Body of pancreas (tissue), 4 donors: Measurements from ENCODE around the gene BARX2.

Source experiments
- CTCF ChIP-seq, 7 experiments: fragments of 450-650 bp in 4 of 7; fragments of 200-600 bp in 3 of 7; sonication (generic) in 3 of 7; IDR thresholded peaks; one replicate each; pipeline ENCODE4 v1.5.1; 2016 to 2019; ENCODE audit warnings: antibody characterized with exemption in 7 of 7
- POLR2A ChIP-seq, 3 donors: fragments of 450-650 bp; IDR thresholded peaks; one replicate each; pipeline ENCODE4 v1.6.1; 2016; ENCODE audit warnings: antibody characterized with exemption in 3 of 3, mild to moderate bottlenecking in 2 of 3

GRCh38 chr11:129417458-129417857 lies 41.8 kb downstream of the BARX2 start:
- TF ChIP-seq CTCF (IDR thresholded peaks at IDR 0.05) (no peak), POLR2A (IDR thresholded peaks at IDR 0.05) (no peak)
